Heart left ventricle (tissue), 16 donors: ENCODE measurements around the gene EPHA1. TPM values are rescaled to one million over a fixed set of nuclear protein-coding genes. Genes with fewer than 3 reads are reported as not detected.

Source experiments
- ATAC-seq, 4 donors: fragments of 200-7000 bp; cut with Tn5 transposase; one replicate each; pipeline ENCODE4 v1.9.1; 2020 to 2022; ENCODE audit warnings: moderate library complexity in 4 of 4, mild to moderate bottlenecking in 3 of 4, moderate number of reproducible peaks in 1 of 4
- DNase-seq, 5 donors: peaks; one replicate each; pipeline ENCODE4 v3.0.0-alpha.2; 2020
- H3K27ac ChIP-seq, 12 donors: fragments of 200-600 bp; sonication (generic) in 4 of 12; one replicate each; pipeline versions ENCODE4 v1.5.0 to v1.8.0; 2016 to 2022; ENCODE audit warnings: mild to moderate bottlenecking in 2 of 12
- H3K27me3 ChIP-seq, 9 donors: fragments of 200-600 bp; sonication (generic) in 2 of 9; one replicate each; pipeline versions ENCODE4 v1.5.1 to v1.8.0; 2016 to 2022; ENCODE audit warnings: mild to moderate bottlenecking in 3 of 9
- H3K36me3 ChIP-seq, 9 donors: fragments of 200-600 bp; sonication (generic) in 2 of 9; one replicate each; pipeline versions ENCODE4 v1.5.0 to v1.8.0; 2018 to 2022; ENCODE audit warnings: mild to moderate bottlenecking in 2 of 9
- H3K4me1 ChIP-seq, 12 donors: fragments of 200-600 bp; sonication (generic) in 4 of 12; one replicate each; pipeline versions ENCODE4 v1.5.0 to v1.8.0; 2016 to 2022; ENCODE audit warnings: mild to moderate bottlenecking in 3 of 12
- H3K4me3 ChIP-seq, 12 donors: fragments of 200-600 bp; sonication (generic) in 4 of 12; one replicate each; pipeline versions ENCODE4 v1.5.0 to v1.8.0; 2017 to 2022; ENCODE audit warnings: mild to moderate bottlenecking in 9 of 12, moderate library complexity in 4 of 12
- H3K9me3 ChIP-seq, 12 donors: fragments of 200-600 bp; sonication (generic) in 4 of 12; one replicate each; pipeline versions ENCODE4 v1.5.0 to v1.8.0; 2016 to 2022; ENCODE audit warnings: mild to moderate bottlenecking in 1 of 12
- POLR2A ChIP-seq, 2 donors: fragments of 450-650 bp; IDR thresholded peaks; one replicate each; pipeline ENCODE4 v1.6.1; 2017; ENCODE audit warnings: antibody characterized with exemption in 2 of 2, mild to moderate bottlenecking in 2 of 2, moderate library complexity in 2 of 2
- WGBS, 4 donors: extraction: QIAGEN DNeasy Blood & Tissue Kit in 2 of 4; methylation state at CpG; one replicate each; pipeline versions ENCODE4 v1.1.5 to v1.1.7; 2013 to 2018; 5-methylcytosine and 5-hydroxymethylcytosine counted together
- intact Hi-C, 10 donors: fragments of 100-400 bp; cut with DNase I; formaldehyde crosslinking; loops; one replicate each; pipeline versions ENCODE4 v1.11.1 to v1.14.2; 2022
- long read RNA-seq, 3 donors: library from polyadenylated mRNA; unstranded; transcript quantifications; one replicate each; pipeline ENCODE4 v2.0.0, GENCODE V29; 2020 to 2021
- polyA plus RNA-seq, 2 donors: library from polyadenylated mRNA; stranded (reverse); fragments of 200-250 nt; gene quantifications; one replicate each; pipeline ENCODE4 v1.2.3, GENCODE V29; 2013
- total RNA-seq, 9 donors: library from RNA; depleted of rRNA in 2 of 9; stranded (reverse); fragments of >200 nt in 2 of 9; fragmentation: NEBNext Ultra II Directional in 3 of 9; extraction: Animal tissue kit (Norgen Biotek cat#: 25700) in 3 of 9; gene quantifications; one replicate each; pipeline versions ENCODE4 v1.1.0 to v1.2.4, GENCODE V29; 2016 to 2023
- TF ChIP-seq, protein P1 (sequence below), 12 donors: fragments of 200-600 bp; sonication (generic) in 4 of 12; IDR thresholded peaks; one replicate each; pipeline versions ENCODE4 v1.5.0 to v1.8.0; 2018 to 2022; ENCODE audit warnings: antibody characterized with exemption in 12 of 12, mild to moderate bottlenecking in 5 of 12
- donor health status: ischemic (EF 13 %, LVEDD 7.1; RV severe dilation, severe dysfunction).
- donor health status: healthy with polysubstance abuse.
- donor health status: DM: no; HTN: yes; CAD: no.
- donor health status: DM: no; HTN: no; CAD: no.
- donor health status: ischemic (EF 25% LVEDD 6.9; RV normal size, moderate dysfunction).
- donor health status: ischemic (EF 25% LVEDD 5.7; RV mildly dilated, moderate dysfunction).
- donor health status: healthy.
- donor health status: DM: yes; HTN: yes; CAD: no.
- donor health status: ischemic (EF 35%, LVEDD 5.7; RV mildly dilated, moderate dysfunction).
- donor health status: nonischemic (EF 11% LVEDD 7.7; RV severe dilation, severe dysfunction).
- donor health status: DM: yes; HTN: yes; CAD: no.
- donor health status: PGD.
- donor health status: ischemic (EF 29% LVEDD 5.4; RV normal size, mild dysfunction).
- donor health status: nonischemic (EF 23%, LVEDD 6.1; RV moderate dilation, normal function).

The EPHA1 gene
- total RNA-seq (under 1 TPM in 3 of 9 donors, not detected in 6; 0.06 to 0.51 (median 0.48) TPM), polyA plus RNA-seq (under 1 TPM in 1 of 2 donors, not detected in 1; 0.04 TPM)
- long read RNA-seq, donor 1, result 0 reads
- long read RNA-seq, donor 2, result 0 reads
- long read RNA-seq, donor 3, partial matches to known transcripts, result 0 of 1 reads
- long read RNA-seq, donor 3, other reads (novel, unspliced or antisense), result 1 of 1 reads

DNA sequence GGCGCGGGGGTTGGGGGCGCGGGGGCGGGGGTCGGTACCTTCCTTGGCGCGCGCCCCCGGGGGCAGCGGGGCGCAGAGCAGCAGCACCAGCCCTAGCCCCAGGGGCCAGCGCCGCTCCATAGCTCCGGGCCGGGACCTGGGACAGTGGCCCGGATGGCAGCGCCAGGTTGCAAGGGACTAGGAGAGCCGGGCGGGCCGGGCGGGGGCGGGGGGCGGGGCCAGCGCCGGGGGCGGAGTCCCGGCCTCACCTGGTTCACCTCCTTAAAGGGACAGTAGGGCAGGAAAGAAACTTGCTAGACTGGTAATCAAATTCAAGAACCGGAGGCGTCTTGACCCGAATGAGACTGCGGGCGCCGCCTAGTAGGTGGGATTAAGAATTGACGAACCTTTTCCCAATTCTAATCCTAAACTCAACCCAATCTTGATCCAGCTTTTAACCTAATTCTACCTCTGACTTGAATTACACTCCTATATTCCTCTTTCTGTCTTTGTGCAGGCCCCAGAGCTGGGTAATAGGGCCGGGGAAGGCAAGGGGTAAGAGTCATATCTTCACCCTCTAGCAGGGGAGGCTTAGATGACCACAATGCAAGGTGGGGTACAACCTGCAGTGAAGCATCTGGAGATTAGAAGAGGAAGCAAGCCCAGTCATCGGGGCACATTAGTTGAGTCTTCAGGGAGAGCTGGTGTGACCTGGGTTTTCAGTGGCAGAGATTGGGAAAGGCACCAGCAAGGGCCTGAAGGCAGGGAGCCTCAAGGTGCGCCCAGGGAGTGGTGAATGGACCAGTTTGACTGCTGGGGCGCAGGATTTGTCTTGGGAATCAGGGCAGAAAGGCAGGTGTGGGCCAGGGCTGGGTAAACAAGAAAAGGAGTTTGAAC lies at the start of gene EPHA1:
EPHA1 (minus strand) TSS at position 171 of the 876 bp plus-strand sequence; CDS start at position 120, 51 bp downstream.
- H3K27ac ChIP-seq, result no peak within 1 kb of the TSS
- whole genome bisulfite sequencing, 4 donors, result 12 to 24% (median 14%) methylated on average over 22 to 39 of the region's 39 CpGs
- peaks cover 0 to 23% (median 0%) of the 10 kb centered on the region in 9 donors for H3K27me3 ChIP-seq
- peaks cover 0 to 63% (median 17%) of the 10 kb centered on the region in 12 donors for H3K4me1 ChIP-seq
- peak in 1 of 5 donors; percentile 24 for DNase-seq
- ATAC-seq, result no peak
- TF ChIP-seq, protein P1, sequence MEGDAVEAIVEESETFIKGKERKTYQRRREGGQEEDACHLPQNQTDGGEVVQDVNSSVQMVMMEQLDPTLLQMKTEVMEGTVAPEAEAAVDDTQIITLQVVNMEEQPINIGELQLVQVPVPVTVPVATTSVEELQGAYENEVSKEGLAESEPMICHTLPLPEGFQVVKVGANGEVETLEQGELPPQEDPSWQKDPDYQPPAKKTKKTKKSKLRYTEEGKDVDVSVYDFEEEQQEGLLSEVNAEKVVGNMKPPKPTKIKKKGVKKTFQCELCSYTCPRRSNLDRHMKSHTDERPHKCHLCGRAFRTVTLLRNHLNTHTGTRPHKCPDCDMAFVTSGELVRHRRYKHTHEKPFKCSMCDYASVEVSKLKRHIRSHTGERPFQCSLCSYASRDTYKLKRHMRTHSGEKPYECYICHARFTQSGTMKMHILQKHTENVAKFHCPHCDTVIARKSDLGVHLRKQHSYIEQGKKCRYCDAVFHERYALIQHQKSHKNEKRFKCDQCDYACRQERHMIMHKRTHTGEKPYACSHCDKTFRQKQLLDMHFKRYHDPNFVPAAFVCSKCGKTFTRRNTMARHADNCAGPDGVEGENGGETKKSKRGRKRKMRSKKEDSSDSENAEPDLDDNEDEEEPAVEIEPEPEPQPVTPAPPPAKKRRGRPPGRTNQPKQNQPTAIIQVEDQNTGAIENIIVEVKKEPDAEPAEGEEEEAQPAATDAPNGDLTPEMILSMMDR (IDR thresholded peaks at IDR 0.05), result peak in 11 of 12 donors; percentile 11 to 46 (median 24)
- TF ChIP-seq POLR2A (IDR thresholded peaks at IDR 0.05), result no peak
- H3K36me3 ChIP-seq, result no peaks in the 10 kb centered on the region
- peak within 1 kb of the TSS in 9 of 12 donors; percentile 18 to 53 (median 25) for H3K4me3 ChIP-seq
- no peaks in the 10 kb centered on the region for H3K9me3 ChIP-seq
- intact Hi-C loops, result loop anchor here in 2 of 10 donors (2.0 to 5.0 kb wide), 2 partner anchors 28 to 162 kb away; partner anchors contain the start of gene ZYX (in 1 of the 2)

DNA sequence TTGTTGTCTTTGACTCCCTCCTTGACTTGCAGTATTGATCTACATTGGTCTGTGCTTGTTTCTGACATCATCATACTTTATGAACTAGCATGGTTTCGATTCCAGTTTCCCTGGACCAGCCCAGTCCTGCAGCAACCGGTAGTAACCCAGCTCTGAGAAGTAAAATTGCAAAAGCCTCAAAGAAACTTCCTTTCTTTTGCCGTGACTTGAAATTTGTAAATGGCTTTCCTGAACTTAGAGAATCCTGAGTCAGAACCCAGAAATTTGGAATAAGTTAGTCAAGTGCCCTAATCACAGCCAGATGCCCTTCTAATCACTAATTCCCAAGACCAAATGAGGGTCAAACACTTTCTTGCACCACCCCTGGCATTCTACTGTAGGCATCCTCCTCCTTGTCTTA lies 49.6 kb upstream of the EPHA1 start:
- Histone ChIP-seq H3K27ac (peak overlapping the region in 1 of 12 donors; percentile 78), H3K4me3 (no peak overlapping the region), H3K27me3 (no peaks in the 10 kb centered on the region), H3K36me3 (no peaks in the 10 kb centered on the region), H3K9me3 (peaks cover 0 to 13% (median 2%) of the 10 kb centered on the region in 12 donors), H3K4me1 (peaks cover 0 to 13% (median 0%) of the 10 kb centered on the region in 12 donors)
- ATAC-seq (no peak), DNase-seq (no peak)
- intact Hi-C loops, result no loop called here
- WGBS, 4 donors, result 69 to 79% (median 74%) methylated on average over 3 of the region's 3 CpGs
- TF ChIP-seq, protein P1 (IDR thresholded peaks at IDR 0.05), result no peak
- no peak for TF ChIP-seq POLR2A (IDR thresholded peaks at IDR 0.05)

DNA sequence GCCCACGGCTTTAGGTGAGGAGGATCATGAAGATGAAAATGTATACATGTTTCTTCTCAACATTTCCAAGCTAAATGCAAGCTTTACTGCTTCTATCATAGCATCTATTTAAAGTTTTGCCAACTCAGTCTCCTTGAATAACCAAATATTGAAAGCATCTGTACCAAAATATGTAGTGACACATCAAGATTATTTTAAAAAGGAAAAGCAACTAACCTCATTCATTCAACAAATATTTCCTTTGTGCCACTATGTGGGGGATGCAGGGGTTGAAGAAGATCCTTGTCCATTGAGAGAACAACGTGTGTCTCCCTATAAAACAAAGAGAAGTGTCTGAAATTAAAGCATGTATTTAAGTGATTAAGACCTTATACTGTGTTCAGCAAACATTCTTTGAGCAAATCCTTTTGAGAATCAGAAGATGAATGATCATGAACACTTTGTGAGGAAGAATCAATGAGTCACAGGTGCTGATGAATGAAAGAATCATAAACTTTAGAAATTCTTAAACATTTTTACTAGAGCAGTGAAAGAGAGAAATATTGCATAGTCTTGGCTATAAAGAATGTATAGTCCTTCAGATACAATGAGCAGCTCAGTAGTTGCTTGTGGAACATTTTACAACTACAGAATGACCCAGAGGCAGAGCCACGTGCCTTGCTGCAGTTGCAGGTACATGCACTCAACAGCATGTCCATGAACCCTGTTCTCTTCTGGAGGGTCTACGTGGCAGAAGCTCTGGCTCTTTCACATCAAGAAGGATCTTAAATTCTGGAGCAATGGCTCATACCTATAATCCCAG lies 48.5 kb upstream of the EPHA1 start:
- intact Hi-C loops, result no loop called here
- TF ChIP-seq, protein P1 (IDR thresholded peaks at IDR 0.05), result no peak
- TF ChIP-seq POLR2A (IDR thresholded peaks at IDR 0.05), result no peak
- 73 to 79% (median 76%) methylated on average over 4 of the region's 4 CpGs for WGBS, 4 donors
- no peaks in the 10 kb centered on the region for H3K36me3 ChIP-seq
- H3K4me3 ChIP-seq, result no peak overlapping the region
- ATAC-seq (no peak), DNase-seq (no peak)
- H3K4me1 ChIP-seq, result peaks cover 0 to 13% (median 0%) of the 10 kb centered on the region in 12 donors
- no peak overlapping the region for H3K27ac ChIP-seq
- H3K27me3 ChIP-seq, result no peaks in the 10 kb centered on the region
- peaks cover 0 to 9% (median under 1%) of the 10 kb centered on the region in 12 donors for H3K9me3 ChIP-seq
